ENCODE measurements around the gene ATG13. TPM values are rescaled to one million over a fixed set of nuclear protein-coding genes. Genes with fewer than 3 reads are reported as not detected.

Gene ATG13
- total RNA-seq, 1 donor from 2014 or later, result 67.3 TPM

- H3K4me3 Mint-ChIP-seq, result no peak overlapping the region
- no peak overlapping the region for H3K27ac Mint-ChIP-seq
- no peaks in the 10 kb centered on the region for H3K36me3 Mint-ChIP-seq
- H3K4me1 Mint-ChIP-seq (ENCODE audit: unreplicated experiment), result peaks cover 29% of the 10 kb centered on the region
- H3K27me3 Mint-ChIP-seq, result no peaks in the 10 kb centered on the region
- no peak for DNase-seq (ENCODE audit: extremely low spot score, unreplicated experiment)
- H3K9me3 Mint-ChIP-seq, result no peaks in the 10 kb centered on the region
- no peak for TF ChIP-seq CTCF (conservative IDR thresholded peaks at IDR 0.05)
Measured at GRCh38 chr11:46696212-46696558, 78.8 kb downstream of the ATG13 start.

GRCh38 chr11:46697303-46697702, 80.0 kb downstream of the ATG13 start:
- H3K9me3 Mint-ChIP-seq, result no peaks in the 10 kb centered on the region
- peak overlapping the region; percentile 68 for H3K4me3 Mint-ChIP-seq
- DNase-seq (ENCODE audit: extremely low spot score, unreplicated experiment), result no peak
- H3K36me3 Mint-ChIP-seq, result peaks cover under 1% of the 10 kb centered on the region
- no peaks in the 10 kb centered on the region for H3K27me3 Mint-ChIP-seq
- H3K4me1 Mint-ChIP-seq (ENCODE audit: unreplicated experiment), result peaks cover 33% of the 10 kb centered on the region
- TF ChIP-seq CTCF (conservative IDR thresholded peaks at IDR 0.05), result no peak
- H3K27ac Mint-ChIP-seq, result peak overlapping the region; percentile 73

- Mint-ChIP-seq H3K36me3 (peaks cover 5% of the 10 kb centered on the region), H3K9me3 (no peaks in the 10 kb centered on the region), H3K4me3 (peak overlapping the region; percentile 68), H3K27ac (peak overlapping the region; percentile 73), H3K27me3 (no peaks in the 10 kb centered on the region), H3K4me1 (ENCODE audit: unreplicated experiment) (peaks cover 33% of the 10 kb centered on the region)
- TF ChIP-seq CTCF (conservative IDR thresholded peaks at IDR 0.05), result no peak
- DNase-seq (ENCODE audit: extremely low spot score, unreplicated experiment), result no peak
Measured at GRCh38 chr11:46697723-46698122, 80.4 kb downstream of the ATG13 start.

- peaks cover 33% of the 10 kb centered on the region for H3K4me1 Mint-ChIP-seq (ENCODE audit: unreplicated experiment)
- TF ChIP-seq CTCF (conservative IDR thresholded peaks at IDR 0.05), result no peak
- no peaks in the 10 kb centered on the region for H3K27me3 Mint-ChIP-seq
- peaks cover 5% of the 10 kb centered on the region for H3K36me3 Mint-ChIP-seq
- no peaks in the 10 kb centered on the region for H3K9me3 Mint-ChIP-seq
- H3K4me3 Mint-ChIP-seq, result peak overlapping the region; percentile 62
- H3K27ac Mint-ChIP-seq, result peak overlapping the region; percentile 85
- DNase-seq (ENCODE audit: extremely low spot score, unreplicated experiment), result no peak
Measured at GRCh38 chr11:46698597-46698996, 81.2 kb downstream of the ATG13 start.

- H3K4me1 Mint-ChIP-seq (ENCODE audit: unreplicated experiment), result peaks cover 26% of the 10 kb centered on the region
- no peaks in the 10 kb centered on the region for H3K27me3 Mint-ChIP-seq
- H3K27ac Mint-ChIP-seq, result peak within 1 kb of the TSS; percentile 99
- DNase-seq (ENCODE audit: extremely low spot score, unreplicated experiment), result peak; percentile 96
- peak within 1 kb of the TSS; percentile 100 for H3K4me3 Mint-ChIP-seq
- peaks cover 5% of the 10 kb centered on the region for H3K36me3 Mint-ChIP-seq
- no peak for TF ChIP-seq CTCF (conservative IDR thresholded peaks at IDR 0.05)
- H3K9me3 Mint-ChIP-seq, result no peaks in the 10 kb centered on the region
Measured at GRCh38 chr11:46700241-46701077, 83.1 kb downstream of the ATG13 start, which contains the start of the genes ARHGAP1 and ZNF408. Gene ARHGAP1 (minus strand): TSS chr11:46700619. CDS start chr11:46696107, 4,512 bp downstream. Gene ZNF408 (plus strand): TSS chr11:46701031. CDS start chr11:46701048, 17 bp downstream.

All from type B pancreatic cell (in vitro differentiated cells).